Measurements from ENCODE around the gene HBB. TPM values are rescaled to one million over a fixed set of nuclear protein-coding genes. Genes with fewer than 3 reads are reported as not detected.

The HBB gene
- total RNA-seq, 1 experiment from 2014 or later, result not detected

DNA sequence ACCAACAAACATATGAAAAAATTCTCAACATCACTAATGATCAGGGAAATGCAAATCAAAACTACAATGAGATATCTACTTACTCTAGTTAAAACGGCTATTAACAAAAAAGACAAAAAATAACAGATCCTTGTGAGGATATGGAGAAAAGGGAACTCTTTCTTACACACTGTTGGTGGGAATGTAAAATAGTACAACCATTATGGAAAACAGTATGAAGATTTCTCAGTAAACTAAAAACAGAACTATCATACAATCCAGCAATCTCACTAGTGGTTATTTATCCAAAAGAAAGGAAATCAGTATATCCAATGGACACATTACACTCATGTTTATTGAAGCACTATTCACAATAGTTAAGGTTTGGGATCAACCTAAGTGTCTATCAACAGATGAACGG is 39.0 kb upstream of the HBB start:
- peaks cover 0 to 5% of the 10 kb centered on the region in 2 experiments; a peak in 2 of 4 replicates for H3K4me1 Mint-ChIP-seq
- H2BK120ac ChIP-seq (ENCODE audit: low read depth, low read length, poor library complexity, severe bottlenecking), result no peak overlapping the region
- no peak overlapping the region for H4K5ac ChIP-seq (ENCODE audit: insufficient read length, low read depth, low read length)
- no peak overlapping the region for H3K4me2 ChIP-seq (ENCODE audit: insufficient read depth, insufficient read length, low read length)
- H3K56ac ChIP-seq (ENCODE audit: insufficient read length, low read depth, low read length), result no peak overlapping the region
- H2AFZ ChIP-seq (ENCODE audit: low read length), result no peak overlapping the region
- H3K9ac ChIP-seq (ENCODE audit: extremely low read depth, insufficient read length, low read length), result no peak overlapping the region
- TF ChIP-seq CTCF (conservative IDR thresholded peaks at IDR 0.05), result no peak
- no peak overlapping the region for H4K8ac ChIP-seq (replicated peaks; ENCODE audit: insufficient read length, low read depth, low read length)
- H3K4ac ChIP-seq (ENCODE audit: low read depth, low read length), result no peak overlapping the region
- H3K18ac ChIP-seq (ENCODE audit: insufficient read length, low read depth, low read length), result no peak overlapping the region
- DNase-seq, result no peak
- no peaks in the 10 kb centered on the region for H3K27me3 ChIP-seq (ENCODE audit: insufficient read depth, low read length)
- no peak overlapping the region for H3K27ac Mint-ChIP-seq
- no peak overlapping the region for H2BK20ac ChIP-seq (ENCODE audit: low read depth, low read length, poor library complexity, severe bottlenecking)
- H2BK5ac ChIP-seq (ENCODE audit: insufficient read length, low read length), result no peak overlapping the region
- no peaks in the 10 kb centered on the region for H3K36me3 Mint-ChIP-seq (ENCODE audit: insufficient read depth in 1 of 3, low read depth in 3 of 3)
- H4K91ac ChIP-seq (ENCODE audit: insufficient read length, low read depth, low read length), result no peak overlapping the region
- peaks cover 0 to 4% of the 10 kb centered on the region in 2 experiments; a peak in 3 of 5 replicates for H3K9me3 Mint-ChIP-seq
- peaks cover 11% of the 10 kb centered on the region for H3K27me3 Mint-ChIP-seq (ENCODE audit: low read depth)
- H3K4me3 Mint-ChIP-seq, result no peak overlapping the region
- H3K4me1 ChIP-seq (ENCODE audit: insufficient read depth, low read length), result no peaks in the 10 kb centered on the region
- H3K79me2 ChIP-seq (ENCODE audit: insufficient read depth, low read length), result no peaks in the 10 kb centered on the region
- H2BK15ac ChIP-seq (ENCODE audit: low read depth, low read length), result no peak overlapping the region
- H3T11ph ChIP-seq (ENCODE audit: low read length), result no peak overlapping the region
- no peak overlapping the region for H3K14ac ChIP-seq (ENCODE audit: insufficient read depth, low read length)
- H3K23ac ChIP-seq (ENCODE audit: insufficient read length, low read depth, low read length), result no peak overlapping the region
- H2BK12ac ChIP-seq (ENCODE audit: insufficient read length, low read depth, low read length), result no peak overlapping the region
- no peaks in the 10 kb centered on the region for H3K23me2 ChIP-seq (ENCODE audit: insufficient read length, low read depth, low read length, poor library complexity, severe bottlenecking)
- no peak overlapping the region for H3K27ac ChIP-seq (ENCODE audit: insufficient read length, low read depth, low read length)
- no peaks in the 10 kb centered on the region for H3K9me3 ChIP-seq (ENCODE audit: control insufficient read depth, low read depth, low read length)
- H3K79me1 ChIP-seq (ENCODE audit: insufficient read depth, low read depth, low read length, poor library complexity, severe bottlenecking), result no peaks in the 10 kb centered on the region
- H4K20me1 ChIP-seq (ENCODE audit: control insufficient read depth, insufficient read depth, insufficient read length), result no peaks in the 10 kb centered on the region
- WGBS (ENCODE audit: extremely low coverage, insufficient read length, low lambda C conversion rate), result no CpG with 5 or more reads among the region's 2 CpGs
- no peak overlapping the region for H2AK5ac ChIP-seq (ENCODE audit: insufficient read length, low read length)

All from H9 (cell line).